NCI-H2107 treated with DMSO at 0.1 percent for 48 hours (cell line): Measurements from ENCODE around the gene SLC16A3.

Source experiments
- DNase-seq: peaks from one replicate; lab custom pipeline; 2025; ENCODE audit not compliant: unreplicated experiment; lab: John Stamatoyannopoulos, UW

The SLC16A3 gene

DNA sequence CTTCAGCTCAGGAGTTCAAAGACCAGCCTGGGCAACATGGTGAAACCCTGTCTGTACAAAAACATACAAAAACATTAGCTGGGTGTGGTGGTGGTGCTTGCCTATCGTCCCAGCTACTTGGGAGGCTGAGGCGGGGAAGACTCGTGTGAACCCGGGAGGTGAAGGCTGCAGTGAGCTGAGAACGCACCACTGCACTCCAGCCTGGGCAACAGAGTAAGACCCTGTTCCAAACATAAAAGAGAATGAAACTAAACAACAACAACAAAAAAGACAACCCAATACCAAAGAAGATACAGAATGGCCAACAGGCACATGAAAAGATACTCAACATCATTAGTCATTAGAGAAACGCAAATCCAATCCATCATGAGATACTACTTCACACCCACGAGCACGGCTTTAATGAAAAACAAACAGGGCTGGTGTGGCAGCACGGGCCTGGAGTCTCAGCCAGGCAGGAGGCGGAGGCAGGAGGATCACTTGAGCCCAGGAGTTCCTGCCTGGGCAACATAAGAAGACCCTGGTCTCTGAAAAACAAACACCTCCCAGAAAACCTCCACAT is 7.4 kb upstream of the SLC16A3 start:
- DNase-seq, result no peak

GRCh38 chr17:82222816-82223215 is 6.0 kb upstream of the SLC16A3 start:
- no peak for DNase-seq

DNA sequence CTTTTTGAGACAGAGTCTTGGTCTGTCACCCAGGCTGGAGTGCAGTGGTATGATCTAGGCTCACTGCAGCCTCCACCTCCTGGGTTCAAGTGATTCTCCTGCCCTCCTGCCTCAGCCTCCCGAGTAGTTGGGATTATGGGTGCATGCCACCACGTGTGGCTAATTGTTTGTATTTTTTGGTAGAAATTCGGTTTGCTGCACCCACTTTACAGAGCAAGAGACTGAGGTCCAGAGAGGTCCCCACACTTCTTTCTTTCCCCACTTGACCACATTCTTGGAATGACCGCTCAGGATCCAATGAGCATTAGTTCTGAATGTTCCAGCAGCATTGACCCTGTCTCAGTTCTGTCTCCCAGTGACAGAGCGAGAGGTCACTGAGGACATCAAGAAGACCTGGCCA is 5.3 kb upstream of the SLC16A3 start:
- no peak for DNase-seq

GRCh38 chr17:82224666-82225065 is 4.2 kb upstream of the SLC16A3 start:
- DNase-seq, result no peak

DNA sequence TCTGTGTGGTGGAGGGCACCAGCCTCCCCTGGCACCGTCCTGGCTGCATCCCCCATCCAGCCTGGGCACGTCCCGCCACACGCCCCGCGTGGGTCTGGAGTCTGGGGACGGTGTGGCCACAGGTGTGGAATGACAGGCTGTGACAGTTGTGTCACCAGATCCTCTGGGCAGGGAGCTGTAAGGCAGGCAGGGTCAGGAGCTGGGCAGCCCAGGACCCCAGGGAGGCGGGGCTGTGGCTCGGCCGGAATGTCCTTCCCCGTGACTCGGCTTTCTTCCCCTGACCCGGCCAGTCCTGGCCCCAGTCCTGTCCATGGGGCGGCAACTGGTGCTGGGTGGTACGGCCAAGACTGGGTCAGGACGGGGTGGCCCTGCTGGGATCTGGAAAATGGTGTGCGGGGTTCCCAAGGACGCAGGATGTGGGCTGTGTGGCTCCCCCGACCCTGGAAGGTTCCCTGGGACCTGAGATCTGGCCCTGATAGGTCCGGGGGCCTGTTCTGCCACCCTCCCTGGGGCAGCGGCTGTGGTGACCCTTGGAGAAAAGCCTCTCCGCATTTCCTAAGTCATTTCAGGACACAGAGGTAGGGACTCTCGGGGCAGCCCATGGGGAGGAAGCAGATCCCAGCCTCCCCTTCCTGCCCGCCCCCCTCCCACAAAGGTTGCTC is 3.3 kb upstream of the SLC16A3 start:
- no peak for DNase-seq

GRCh38 chr17:82226146-82226808 is 2.6 kb upstream of the SLC16A3 start:
- DNase-seq, result no peak

- DNase-seq, result no peak
Measured at GRCh38 chr17:82226809-82227628, 1.8 kb upstream of the SLC16A3 start.

- no peak for DNase-seq
Measured at GRCh38 chr17:82227629-82228277, 1.1 kb upstream of the SLC16A3 start.

DNA sequence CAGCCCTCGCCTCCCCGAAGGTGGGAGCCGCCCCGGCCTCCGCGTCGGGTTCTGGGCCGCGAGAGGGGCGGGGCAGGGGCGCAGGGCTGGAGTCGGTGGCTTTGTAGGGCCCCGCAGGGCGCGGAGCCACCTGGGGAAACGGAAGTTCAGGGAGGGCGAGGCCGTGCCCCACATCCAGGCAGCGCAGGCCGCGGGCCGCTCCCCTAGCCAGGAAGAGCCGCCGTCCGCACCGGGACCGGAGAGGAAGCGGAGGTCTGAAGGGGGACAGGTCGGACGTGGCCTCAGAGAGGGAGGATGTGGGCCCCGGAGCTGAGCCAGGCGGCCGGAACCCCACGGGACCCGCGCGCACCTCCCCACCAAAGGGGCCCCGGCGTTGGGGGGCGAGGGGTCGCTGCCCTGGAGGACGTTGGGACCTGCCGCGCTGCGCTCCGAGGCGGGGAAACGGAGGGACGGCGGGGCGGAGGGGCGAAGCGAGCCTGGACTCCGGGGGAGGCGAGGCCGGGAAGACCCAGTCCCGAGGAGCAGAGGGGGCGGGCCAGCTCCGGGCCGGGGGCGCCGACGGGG is 482 bp upstream of the SLC16A3 start:
- DNase-seq, result no peak

GRCh38 chr17:82229698-82230608 is 1.1 kb downstream of the SLC16A3 start:
- no peak for DNase-seq

- no peak for DNase-seq
Measured at GRCh38 chr17:82230609-82231311, 1.9 kb downstream of the SLC16A3 start.

GRCh38 chr17:82231312-82231561 is 2.4 kb downstream of the SLC16A3 start:
- DNase-seq, result no peak

DNA sequence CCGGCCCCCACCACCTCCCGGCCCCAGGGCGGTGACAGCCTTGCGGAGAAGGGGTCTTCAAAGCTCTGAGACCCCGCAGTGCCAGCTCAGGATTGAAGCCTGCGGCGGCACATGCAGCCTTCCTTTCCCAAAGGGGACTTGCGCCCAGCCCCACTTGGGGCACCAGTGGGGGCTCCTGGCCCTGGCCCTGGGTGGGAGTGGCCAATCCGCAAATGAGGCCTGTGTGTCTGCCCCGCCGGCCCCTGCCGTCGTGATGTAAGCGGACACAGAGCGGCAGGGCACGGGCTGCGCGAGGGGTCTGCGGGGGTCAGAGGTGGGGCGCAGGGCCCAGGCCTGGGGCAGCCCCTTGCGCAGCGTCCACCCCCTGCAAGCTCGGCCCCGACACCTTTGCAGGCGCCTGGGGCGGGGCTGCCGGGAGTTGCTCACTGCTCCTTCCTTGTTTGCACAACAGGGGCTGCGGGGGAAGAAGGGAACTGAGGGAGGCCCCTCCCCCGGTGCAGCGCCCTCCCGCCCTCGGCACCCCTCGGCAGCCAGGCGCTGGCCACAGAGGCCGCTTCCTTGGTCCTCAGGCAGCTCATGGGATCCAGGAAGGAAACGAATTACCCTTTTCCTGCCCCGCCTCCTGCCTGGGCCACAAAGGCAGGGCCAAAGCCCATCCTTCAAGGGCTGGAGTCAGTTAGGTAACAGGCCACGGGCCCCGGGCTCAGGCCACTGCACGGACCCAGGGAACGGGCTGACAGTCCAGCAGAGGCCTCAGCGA is 2.9 kb downstream of the SLC16A3 start:
- no peak for DNase-seq

DNA sequence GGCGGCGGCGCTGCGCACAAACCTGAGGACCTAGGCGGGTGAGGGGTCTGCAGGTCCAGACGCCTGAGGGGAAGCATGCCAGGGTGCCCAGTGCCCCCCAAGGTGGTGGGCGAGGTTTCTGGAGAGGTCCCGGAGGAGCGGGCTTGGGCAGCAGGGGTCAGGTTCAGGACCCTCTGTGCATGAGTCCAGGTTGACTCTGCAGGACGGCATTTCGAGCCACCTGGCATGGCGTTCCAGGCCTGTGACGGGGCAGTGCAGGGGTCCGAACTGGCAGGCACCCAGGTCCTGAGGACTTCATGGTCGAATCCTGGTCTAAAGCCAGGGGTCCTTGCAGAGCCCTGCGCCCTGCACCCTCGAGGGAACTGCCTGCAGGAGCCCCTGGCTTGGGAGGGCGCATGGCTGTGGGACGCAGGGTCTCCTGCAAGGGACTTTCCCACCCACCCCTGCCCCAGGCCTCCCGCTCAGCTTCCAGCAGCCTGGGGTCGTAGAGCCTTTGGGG is 3.5 kb downstream of the SLC16A3 start:
- no peak for DNase-seq

DNA sequence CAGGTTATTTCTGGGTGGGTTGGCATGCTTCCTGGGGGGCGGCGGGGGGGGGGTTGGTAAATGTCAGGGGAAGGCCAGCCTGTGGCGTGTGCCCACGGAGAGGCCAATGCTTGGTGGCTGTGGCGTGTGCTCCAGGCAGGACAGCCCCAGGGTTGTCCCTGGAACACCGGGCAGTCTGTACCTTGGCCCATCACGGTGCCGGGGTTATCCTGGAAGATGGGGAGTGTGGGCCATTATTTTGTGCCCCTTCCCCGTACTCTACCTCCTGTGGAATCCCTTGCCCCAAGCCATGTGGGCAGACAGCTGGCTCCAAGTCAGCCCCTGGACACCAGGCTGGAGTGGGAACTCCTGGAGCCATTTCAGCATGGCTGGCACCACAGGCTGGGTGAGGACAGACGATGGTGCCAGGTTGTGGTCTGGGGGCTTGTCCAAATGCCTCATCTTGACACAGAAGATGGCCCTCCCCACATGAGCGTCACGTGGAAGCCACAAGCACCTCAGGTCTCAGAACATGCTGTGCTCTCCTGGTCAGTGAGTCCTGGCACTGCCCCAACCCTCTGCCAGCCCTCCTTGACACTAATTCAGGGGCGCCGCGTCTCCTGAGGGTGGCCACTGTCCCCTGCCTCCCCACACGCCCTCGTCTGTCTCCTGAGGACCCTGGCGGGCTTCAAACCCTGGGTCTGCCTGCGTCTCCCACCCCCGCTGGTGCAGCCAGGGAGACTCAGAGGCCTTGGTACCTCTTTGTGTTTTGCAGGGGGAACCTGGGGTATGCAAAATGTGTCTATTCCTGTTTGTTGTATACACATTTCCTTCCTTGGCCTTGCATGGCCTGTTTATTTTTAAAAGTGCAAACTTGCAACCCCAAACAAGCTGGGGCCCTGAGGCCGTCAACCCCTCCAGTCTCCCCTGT is 4.3 kb downstream of the SLC16A3 start:
- no peak for DNase-seq

DNA sequence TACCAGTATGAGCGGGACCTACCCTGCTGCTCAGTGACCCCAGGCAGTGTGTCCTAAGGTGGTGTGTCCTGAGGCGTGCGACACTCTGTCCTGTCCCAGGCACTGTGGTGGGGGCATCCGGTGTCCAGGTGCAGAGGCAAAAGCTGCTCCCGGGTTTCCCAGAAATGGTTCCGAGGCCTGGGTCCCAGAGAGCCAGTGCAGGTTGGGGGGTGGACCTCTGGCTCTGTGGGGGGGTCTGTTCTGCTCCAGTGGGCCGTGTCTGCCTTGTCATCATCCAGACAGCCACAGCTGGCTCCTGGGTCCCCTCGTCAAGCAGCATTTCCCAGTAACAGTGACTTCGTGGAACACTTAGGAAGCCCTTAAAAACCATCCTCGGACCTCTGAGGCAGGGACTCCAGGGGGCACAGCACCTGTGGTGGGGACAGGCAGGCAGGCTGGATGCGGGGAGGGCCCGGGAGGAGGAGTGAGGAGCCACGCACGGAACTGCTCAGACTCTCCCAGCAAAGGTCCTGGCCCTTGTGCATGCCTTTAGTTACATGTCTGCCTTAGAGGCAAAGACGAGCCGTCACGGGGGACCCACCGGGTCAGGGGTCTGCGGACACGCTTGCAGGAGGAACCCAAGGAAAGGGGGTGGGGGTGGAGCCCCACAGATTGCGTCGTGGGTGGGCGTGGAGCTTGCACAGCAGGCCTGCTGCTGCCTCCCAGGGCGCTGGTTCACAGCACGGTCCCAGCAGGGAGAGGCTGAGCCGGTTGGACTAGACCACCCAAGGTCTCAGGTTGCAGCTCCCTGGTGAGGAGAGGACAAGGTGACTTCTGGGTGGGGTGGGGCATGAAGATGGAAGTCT is 5.6 kb downstream of the SLC16A3 start:
- no peak for DNase-seq
